HG02885 (cell line): Measurements from ENCODE around the gene HUWE1.
"Not testable (repeated sequence)": the region's sequence is repeated elsewhere in the genome, so short reads cannot be mapped to it uniquely, and the experiment has no call there.

ENCODE experiments used
- ATAC-seq: cut with Tn5 transposase; IDR thresholded peaks from one replicate; pipeline ENCODE4 v1.9.1; 2021; ENCODE audit warnings: mild to moderate bottlenecking; ENCODE audit not compliant: unreplicated experiment, poor library complexity

HUWE1 gene

DNA sequence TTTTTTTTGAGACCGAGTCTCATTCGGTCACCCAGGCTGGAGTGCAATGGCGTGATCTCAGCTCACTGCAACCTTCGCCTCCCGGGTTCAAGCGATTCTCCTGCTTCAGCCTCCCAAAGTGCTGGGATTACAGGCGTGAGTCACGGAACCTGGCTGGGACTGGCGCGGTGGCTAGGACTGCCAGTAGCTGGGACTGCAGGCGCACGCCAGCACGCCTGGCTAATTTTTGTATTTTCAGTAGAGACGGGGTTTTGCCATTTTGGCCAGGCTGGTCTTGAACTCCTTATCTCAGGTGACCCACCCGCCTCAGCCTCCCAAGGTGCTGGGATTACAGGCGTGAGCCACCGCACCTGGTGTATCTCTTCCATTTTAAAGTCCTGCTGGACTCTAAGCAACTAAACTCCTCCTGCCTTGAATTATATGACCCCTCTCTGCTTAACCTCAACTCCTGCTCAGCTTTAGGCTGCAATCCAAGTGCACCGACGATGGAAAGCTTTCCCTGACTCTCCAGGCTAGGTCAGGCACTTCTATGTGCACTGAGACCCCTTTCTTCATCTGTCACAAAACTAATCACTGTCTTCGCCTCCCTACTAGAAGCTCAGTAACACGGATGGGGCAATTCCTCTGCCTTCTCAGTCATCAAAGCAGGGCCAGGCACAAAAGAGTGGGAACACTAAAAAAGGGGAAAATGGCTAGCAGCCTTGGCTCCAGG lies 155.1 kb downstream of the HUWE1 start:
- not testable (repeated sequence) for ATAC-seq

DNA sequence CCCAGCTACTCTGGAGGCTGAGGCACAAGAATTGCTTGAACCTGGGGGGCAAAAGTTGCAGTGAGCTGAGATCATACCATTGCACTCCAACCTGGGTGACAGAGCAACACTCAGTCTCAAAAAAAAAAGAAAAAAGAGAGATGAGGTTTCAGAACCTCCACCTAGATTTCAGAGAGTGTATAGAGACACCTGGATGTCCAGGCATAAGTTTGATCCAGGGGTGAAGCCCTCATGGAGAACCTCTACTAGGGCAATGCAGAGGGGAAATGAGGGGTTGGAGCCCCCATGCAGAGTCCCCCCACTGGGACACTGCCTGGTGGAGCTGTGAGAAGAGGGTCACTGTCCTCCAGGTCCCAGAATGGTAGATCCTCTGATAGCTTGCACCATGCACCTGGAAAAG lies 159.5 kb downstream of the HUWE1 start:
- no peak for ATAC-seq

DNA sequence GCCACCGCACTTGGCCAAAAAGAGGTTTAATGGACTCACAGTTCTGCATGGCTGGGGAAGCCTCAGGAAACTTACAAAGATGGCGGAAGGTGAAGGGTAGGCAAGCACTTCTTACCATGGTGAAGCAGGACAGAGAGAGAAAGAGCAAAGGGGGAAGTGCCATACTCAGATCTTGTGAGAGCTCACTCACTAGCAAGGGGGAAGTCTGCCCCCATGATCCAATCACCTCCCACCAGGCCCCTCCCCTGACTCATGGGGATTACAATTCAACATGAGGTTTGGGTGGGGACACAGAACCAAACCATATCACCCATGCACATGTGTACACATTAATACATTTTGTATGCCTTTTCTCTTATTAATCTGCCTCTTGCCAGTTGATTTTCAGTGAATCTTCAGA lies 175.2 kb downstream of the HUWE1 start:
- ATAC-seq: no peak

DNA sequence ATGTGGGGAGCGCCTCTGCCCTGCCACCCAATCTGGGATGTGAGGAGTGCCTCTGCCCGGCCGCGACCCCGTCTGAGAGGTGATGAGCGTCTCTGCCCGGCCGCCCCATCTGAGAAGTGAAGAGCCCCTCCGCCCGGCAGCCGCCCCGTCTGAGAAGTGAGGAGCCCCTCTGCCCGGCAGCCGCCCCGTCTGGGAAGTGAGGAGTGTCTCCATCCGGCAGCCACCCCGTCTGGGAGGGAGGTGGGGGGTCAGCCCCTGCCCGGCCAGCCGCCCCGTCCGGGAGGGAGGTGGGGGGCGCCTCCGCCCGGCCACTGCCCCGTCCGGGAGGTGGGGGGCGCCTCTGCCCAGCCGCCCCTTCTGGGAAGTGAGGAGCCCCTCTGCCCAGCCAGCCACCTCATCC lies 182.5 kb downstream of the HUWE1 start:
- not testable (repeated sequence) for ATAC-seq

DNA sequence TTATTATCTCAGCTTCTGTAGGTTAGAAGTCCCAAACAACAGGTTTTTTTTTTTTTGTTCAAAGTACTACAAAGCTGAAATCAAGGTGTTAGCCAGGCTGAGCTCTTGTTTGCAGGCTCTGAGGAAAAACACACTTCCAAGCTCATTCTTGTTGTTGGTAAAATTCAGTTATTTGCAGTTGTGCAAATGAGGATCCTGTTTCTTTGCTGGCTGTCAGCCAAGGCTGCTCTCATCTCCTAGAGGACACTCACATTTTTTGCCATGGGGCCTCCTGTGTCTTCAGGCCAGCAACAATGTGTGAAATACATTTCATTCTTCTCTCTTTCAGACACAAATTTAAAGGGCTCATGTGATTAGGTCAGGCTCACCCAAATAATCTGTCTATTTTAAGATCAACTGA lies 192.1 kb downstream of the HUWE1 start:
- ATAC-seq: no peak

DNA sequence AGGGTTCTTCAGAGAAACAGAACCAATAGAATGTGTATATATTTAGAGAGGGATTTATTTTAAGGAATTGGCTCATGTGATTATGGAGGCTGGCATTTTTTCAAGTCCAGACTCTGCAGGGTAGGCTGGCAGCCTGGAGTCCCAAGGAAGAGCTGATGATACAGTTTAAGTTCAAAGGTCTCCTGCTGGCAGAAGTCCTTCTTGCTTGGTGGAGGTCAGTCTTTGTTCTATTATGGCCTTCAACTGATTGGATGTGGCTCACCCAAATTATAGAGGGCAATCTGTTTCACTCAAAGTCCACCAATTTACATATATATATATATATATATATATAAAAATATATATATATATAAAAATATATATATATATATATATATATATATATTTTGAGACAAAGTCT lies 200.2 kb downstream of the HUWE1 start:
- ATAC-seq: no peak

DNA sequence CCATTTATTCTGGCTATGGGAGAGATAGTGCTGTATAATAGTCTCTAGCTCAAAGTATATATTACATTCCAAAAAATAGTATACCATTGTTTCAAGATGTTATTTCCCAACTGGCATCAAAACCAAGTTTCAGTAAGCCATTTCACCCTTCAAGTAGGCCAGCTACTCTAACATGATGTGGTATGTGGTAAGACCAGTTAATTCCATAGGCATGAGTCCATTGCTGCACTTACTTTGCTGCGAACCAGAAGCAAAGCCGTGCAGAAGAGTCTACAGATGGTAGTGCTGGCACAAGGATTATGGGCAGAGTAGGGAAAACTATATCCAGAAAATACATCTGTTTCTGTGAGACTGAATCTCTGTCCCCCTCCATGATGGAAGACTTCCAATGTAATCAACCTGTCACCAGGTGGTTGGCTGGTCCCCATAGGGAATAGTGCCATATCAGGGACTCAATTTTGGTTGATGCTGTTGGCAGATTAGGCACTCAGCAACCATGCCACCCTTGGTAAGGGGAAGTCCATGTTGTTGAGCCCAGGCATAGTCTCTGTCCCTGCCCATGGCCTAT lies 202.6 kb downstream of the HUWE1 start:
- no peak for ATAC-seq

DNA sequence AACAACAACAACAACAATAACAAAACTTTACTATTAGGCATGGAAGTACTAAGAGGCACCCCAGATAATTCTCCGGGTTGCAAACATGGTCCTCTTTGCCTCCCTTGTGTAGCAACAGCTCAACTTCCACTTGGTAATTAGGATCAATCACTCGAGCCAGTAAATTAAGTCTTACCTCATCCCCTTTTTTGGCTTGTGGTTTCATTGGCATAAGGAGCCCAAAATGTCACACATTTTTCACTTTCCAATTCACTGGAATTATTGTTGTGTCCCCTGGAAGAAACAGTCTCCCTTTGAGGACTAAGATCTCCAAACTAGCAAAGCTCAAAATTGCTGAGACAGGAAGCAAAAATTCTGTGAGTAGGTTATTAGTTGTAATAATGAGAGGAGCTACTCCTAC lies 203.1 kb downstream of the HUWE1 start:
- no peak for ATAC-seq
